Esophagus (tissue), 2 donors: ENCODE data around the gene ZDHHC1. TPM values are rescaled to one million over a fixed set of nuclear protein-coding genes. Genes with fewer than 3 reads are reported as not detected.
A peak's percentile ranks its signal among the peaks of the same experiment; 100 is the strongest.

Experiments used
- H3K27ac ChIP-seq, 2 donors: one replicate each; pipeline ENCODE4 v1.5.1; 2013; ENCODE audit warnings: low read depth in 2 of 2, mild to moderate bottlenecking in 2 of 2, inconsistent platforms in 1 of 2, low read length in 1 of 2, moderate library complexity in 1 of 2
- H3K27me3 ChIP-seq, 2 donors: one replicate each; pipeline ENCODE4 v1.6.1; 2013; ENCODE audit warnings: low read length in 2 of 2, control low read depth in 1 of 2, mild to moderate bottlenecking in 1 of 2; ENCODE audit not compliant: insufficient read depth in 2 of 2, control insufficient read depth in 1 of 2
- H3K36me3 ChIP-seq, 2 donors: one replicate each; pipeline ENCODE4 v1.6.1; 2013; ENCODE audit warnings: low read length in 1 of 2; ENCODE audit not compliant: control insufficient read depth in 2 of 2, insufficient read depth in 2 of 2
- H3K4me1 ChIP-seq, 2 donors: one replicate each; pipeline ENCODE4 v1.6.1; 2013; ENCODE audit warnings: low read length in 1 of 2; ENCODE audit not compliant: control insufficient read depth in 2 of 2, insufficient read depth in 2 of 2
- H3K4me3 ChIP-seq, 2 donors: one replicate each; pipeline ENCODE4 v1.5.1; 2013; ENCODE audit warnings: low read length in 2 of 2, mild to moderate bottlenecking in 2 of 2, low read depth in 1 of 2, moderate library complexity in 1 of 2
- H3K9me3 ChIP-seq, 2 donors: one replicate each; pipeline ENCODE4 v1.6.1; 2013; ENCODE audit warnings: mild to moderate bottlenecking in 2 of 2, low read depth in 1 of 2, low read length in 1 of 2, moderate library complexity in 1 of 2; ENCODE audit not compliant: control insufficient read depth in 2 of 2, insufficient read depth in 1 of 2
- WGBS, 2 donors: extraction: QIAGEN DNeasy Blood & Tissue Kit; methylation state at CpG; one replicate each; pipeline ENCODE4 v1.1.7; 2013; 5-methylcytosine and 5-hydroxymethylcytosine counted together
- polyA plus RNA-seq, 2 donors: library from polyadenylated mRNA; stranded (reverse); fragments of 200-250 nt; gene quantifications; one replicate each; pipeline ENCODE4 v1.2.3, GENCODE V29; 2013
- donor health status: healthy with polysubstance abuse.
- donor health status: Bipolar disorder and iron deficiency.

Gene ZDHHC1
- polyA plus RNA-seq, 2 donors = 3.3 to 4.7 TPM

DNA sequence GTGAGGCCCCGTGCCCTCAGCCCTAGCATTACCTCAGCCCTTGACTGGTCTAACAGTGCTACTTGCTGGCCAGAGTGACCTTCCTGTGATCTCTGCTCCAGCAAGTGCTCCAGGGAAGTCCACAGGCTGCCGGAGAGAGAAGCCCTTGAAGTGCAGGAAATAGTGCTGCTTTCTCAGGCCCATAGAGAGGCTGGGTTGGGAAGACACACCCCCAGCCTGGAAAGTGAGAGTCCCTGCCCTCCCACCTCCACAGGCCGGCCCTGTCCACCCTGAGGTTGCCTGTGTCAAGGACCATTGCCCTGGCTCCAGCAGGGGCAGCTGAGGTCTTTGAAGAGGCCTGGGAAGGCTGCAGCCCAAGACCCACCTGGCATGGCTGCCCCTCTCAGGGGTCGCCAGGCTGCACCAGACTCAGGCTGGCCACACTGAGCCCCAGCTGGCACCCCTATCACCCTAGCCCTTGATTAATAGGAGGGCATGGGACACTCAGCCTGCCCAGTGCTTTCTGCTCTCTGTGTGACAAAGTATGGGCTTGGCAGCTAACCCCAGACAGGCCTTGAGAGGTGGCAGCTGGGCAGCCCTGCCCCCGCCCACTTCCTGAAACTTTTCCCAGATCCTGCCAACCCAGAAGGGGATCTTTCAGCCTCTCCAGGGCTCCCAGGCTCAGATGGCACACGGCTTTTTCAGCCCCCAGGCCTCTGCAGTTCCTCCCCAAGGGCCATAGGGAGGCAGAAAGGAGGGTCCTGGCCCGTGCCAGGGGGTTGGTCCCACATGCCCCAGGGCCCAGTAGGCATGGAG, 43.0 kb upstream of the ZDHHC1 start:
- Histone ChIP-seq H3K4me3 (no peak overlapping the region), H3K36me3 (peaks cover 0 to 7% of the 10 kb centered on the region in 2 donors), H3K4me1 (peaks cover 37 to 69% of the 10 kb centered on the region in 2 donors), H3K27me3 (no peaks in the 10 kb centered on the region), H3K27ac (peak overlapping the region; percentile 61 to 92), H3K9me3 (no peaks in the 10 kb centered on the region)
- WGBS, 2 donors = 52 to 58% methylated on average over 7 of the region's 7 CpGs

DNA sequence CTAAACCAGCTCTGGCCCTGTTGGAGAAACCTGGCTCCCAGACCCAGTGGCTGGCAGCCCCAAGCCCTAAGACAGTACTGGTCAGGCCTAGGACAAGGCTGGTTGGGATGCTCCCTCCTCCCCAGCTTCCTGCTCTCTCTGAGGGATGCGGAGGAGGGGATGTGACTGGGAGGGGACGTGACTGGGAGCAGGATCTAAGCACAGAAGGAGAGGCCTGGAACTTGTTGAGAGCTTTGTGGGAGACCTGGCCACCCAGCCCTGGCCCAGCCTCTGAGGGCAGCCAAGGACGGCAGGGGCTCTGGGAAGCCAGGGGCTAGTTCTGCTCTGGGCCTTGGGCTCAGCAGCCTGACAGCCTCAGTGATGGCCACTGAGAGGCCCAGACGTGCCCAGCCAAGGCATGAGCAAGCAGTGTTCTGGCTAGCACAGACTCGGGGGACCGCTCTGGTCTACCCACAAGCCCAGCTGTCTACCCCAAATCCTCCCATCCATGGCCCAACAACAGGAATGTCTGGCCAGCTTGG, 41.9 kb upstream of the ZDHHC1 start:
- Histone ChIP-seq H3K4me3 (no peak overlapping the region), H3K27ac (peak overlapping the region in 1 of 2 donors; percentile 58), H3K36me3 (peaks cover 0 to 8% of the 10 kb centered on the region in 2 donors), H3K4me1 (peaks cover 37 to 66% of the 10 kb centered on the region in 2 donors), H3K27me3 (no peaks in the 10 kb centered on the region), H3K9me3 (no peaks in the 10 kb centered on the region)
- 78 to 79% methylated on average over 6 of the region's 6 CpGs for WGBS, 2 donors

DNA sequence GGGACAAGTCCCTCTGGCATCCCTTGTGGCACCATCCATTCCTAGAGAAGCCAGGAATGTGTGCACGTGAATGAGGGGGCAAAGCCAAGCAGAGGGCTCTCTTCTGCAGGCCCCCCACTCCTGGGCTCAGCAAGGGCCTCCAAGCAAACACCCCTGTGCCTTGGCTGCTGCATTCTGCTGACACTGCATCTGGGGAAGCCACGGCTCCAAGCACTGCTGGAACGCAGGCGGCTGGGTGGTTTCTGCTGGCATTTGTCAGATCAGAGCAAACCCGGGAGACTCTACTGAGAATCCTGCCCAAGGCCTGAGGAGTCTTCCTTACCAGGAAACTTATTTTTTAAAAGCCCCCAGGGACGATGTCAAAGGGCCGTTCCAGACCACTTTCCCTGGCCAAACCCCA, 41.3 kb upstream of the ZDHHC1 start:
- H3K4me3 ChIP-seq = no peak overlapping the region
- peak overlapping the region in 1 of 2 donors; percentile 93 for H3K27ac ChIP-seq
- H3K36me3 ChIP-seq = peaks cover 0 to 13% of the 10 kb centered on the region in 2 donors
- H3K9me3 ChIP-seq = no peaks in the 10 kb centered on the region
- H3K27me3 ChIP-seq = no peaks in the 10 kb centered on the region
- 47 to 59% methylated on average over 7 of the region's 7 CpGs for WGBS, 2 donors
- H3K4me1 ChIP-seq = peaks cover 37 to 62% of the 10 kb centered on the region in 2 donors

GRCh38 chr16:67456391-67457081, 40.3 kb upstream of the ZDHHC1 start:
- Histone ChIP-seq H3K27me3 (no peaks in the 10 kb centered on the region), H3K36me3 (peaks cover 0 to 20% of the 10 kb centered on the region in 2 donors), H3K4me1 (peaks cover 37 to 54% of the 10 kb centered on the region in 2 donors), H3K9me3 (no peaks in the 10 kb centered on the region), H3K27ac (peak overlapping the region; percentile 80 to 93), H3K4me3 (no peak overlapping the region)
- 29 to 31% methylated on average over 6 of the region's 6 CpGs for WGBS, 2 donors

- Histone ChIP-seq H3K4me1 (peaks cover 26 to 39% of the 10 kb centered on the region in 2 donors), H3K9me3 (no peaks in the 10 kb centered on the region), H3K27me3 (no peaks in the 10 kb centered on the region), H3K36me3 (peaks cover 4 to 32% of the 10 kb centered on the region in 2 donors), H3K4me3 (no peak overlapping the region), H3K27ac (no peak overlapping the region)
- WGBS, 2 donors = 93 to 94% methylated on average over 6 of the region's 6 CpGs
Measured at GRCh38 chr16:67454852-67455251, 38.6 kb upstream of the ZDHHC1 start.

GRCh38 chr16:67454104-67454503, 37.8 kb upstream of the ZDHHC1 start:
- Histone ChIP-seq H3K27ac (no peak overlapping the region), H3K36me3 (peaks cover 11 to 36% of the 10 kb centered on the region in 2 donors)

DNA sequence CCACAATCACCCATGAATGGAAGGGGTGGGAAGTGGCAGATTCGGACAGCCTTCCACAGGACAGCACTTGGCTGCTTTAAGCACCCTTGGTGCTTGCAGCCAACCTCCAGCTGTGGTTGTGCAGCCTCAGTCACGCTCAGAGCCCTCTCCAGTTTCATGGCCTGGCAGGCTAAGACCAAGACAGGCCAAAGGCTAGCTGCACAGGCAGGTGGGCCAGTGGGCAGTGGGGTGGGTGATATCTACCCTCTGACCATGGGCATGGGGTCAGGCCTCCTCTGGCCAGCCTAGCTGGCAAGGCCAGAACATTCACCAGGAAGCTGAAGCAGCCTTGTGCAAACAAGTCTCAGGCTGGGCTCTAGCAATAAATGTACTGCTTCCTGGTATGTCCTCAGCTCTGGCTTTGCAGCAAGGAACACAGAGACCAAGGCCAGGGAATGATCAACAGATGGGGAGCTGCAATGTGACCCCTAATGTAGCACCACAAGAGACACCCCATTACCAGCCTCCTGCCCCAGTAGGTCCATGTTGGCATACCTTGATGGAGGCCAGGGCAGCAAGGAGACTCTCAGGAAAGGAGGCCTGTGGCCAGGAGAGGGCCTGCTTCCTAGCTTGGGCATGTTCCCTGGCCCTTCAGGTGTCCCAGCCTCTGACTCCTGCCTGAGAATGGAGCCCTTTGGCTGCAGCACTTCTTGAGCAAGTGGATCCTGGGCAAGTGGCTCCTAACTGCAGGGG, 35.6 kb upstream of the ZDHHC1 start:
- Histone ChIP-seq H3K27ac (peak overlapping the region; percentile 10 to 47), H3K4me3 (no peak overlapping the region), H3K9me3 (no peaks in the 10 kb centered on the region), H3K36me3 (peaks cover 13 to 35% of the 10 kb centered on the region in 2 donors), H3K27me3 (no peaks in the 10 kb centered on the region), H3K4me1 (peaks cover 9 to 10% of the 10 kb centered on the region in 2 donors)
- 76 to 79% methylated on average over 2 of the region's 2 CpGs for WGBS, 2 donors

More at GRCh38 chr16:67454104-67454503, 37.8 kb upstream of the ZDHHC1 start:
- Histone ChIP-seq H3K4me1 (peaks cover 19 to 32% of the 10 kb centered on the region in 2 donors), H3K4me3 (no peak overlapping the region), H3K9me3 (no peaks in the 10 kb centered on the region), H3K27me3 (no peaks in the 10 kb centered on the region)
- WGBS, 2 donors = 90 to 92% methylated on average over 5 of the region's 5 CpGs

DNA sequence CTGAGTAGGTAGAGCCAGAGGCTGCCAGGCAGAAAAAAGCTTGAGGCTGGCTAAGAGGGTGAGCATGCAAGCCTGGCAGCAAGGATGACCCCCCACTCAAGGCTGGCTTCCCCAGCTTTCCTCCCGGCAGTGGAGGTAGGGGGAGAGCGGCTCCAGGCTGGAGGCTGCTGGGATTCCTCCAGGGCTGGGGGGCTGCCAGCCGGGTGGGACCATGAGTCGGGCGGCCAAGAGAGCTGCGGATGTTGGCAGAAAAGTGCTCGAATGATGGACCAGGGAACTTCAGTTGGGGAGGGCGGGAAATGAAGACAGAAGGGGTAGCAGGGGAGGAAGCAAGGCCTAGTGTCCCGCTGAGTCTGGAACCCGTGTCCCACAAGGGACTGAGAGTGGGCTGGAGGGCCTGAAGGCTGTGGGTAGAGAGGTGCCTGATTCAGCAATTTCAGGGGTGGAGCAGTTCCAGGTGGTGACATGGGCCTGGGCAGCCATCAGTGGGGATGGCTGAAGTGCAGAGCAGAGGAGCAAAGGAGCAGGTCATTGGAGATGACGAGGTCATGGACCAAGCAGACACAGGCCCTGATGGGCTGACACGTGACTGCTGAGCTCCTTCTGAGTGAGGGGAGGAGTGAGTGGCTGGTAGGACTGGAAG, 34.9 kb upstream of the ZDHHC1 start:
- peak overlapping the region; percentile 10 to 33 for H3K27ac ChIP-seq
- peaks cover 13 to 39% of the 10 kb centered on the region in 2 donors for H3K36me3 ChIP-seq
- peaks cover 7 to 9% of the 10 kb centered on the region in 2 donors for H3K4me1 ChIP-seq
- H3K4me3 ChIP-seq = no peak overlapping the region
- H3K27me3 ChIP-seq = no peaks in the 10 kb centered on the region
- no peaks in the 10 kb centered on the region for H3K9me3 ChIP-seq
- WGBS, 2 donors = 76 to 84% methylated on average over 10 to 12 of the region's 12 CpGs

DNA sequence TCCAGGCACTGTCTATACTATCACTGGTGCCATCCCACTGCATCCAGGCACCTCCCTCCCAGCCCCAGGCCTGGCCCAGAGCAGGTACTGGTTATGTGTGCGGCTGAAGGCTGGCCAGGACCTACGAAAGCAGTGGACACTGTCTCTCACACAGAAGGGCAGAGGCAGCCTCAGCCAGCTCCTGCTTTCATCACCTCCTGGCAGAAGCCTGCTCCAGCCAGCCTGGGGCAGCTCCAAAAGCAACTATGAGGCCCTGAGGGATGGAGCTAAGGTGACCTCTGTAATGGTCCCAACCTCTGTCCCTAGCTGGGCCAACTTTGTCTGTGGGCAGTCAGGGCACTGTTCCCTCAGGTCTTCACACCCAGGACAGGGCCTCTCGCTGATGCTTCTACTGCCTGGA, 33.5 kb upstream of the ZDHHC1 start:
- Histone ChIP-seq H3K4me3 (no peak overlapping the region), H3K27ac (peak overlapping the region in 1 of 2 donors; percentile 6), H3K27me3 (no peaks in the 10 kb centered on the region), H3K9me3 (no peaks in the 10 kb centered on the region), H3K36me3 (peaks cover 13 to 45% of the 10 kb centered on the region in 2 donors), H3K4me1 (peaks cover 8 to 12% of the 10 kb centered on the region in 2 donors)
- 77 to 79% methylated on average over 3 of the region's 3 CpGs for WGBS, 2 donors
